Fibroblast of the aortic adventitia (primary cell): ENCODE data around the gene NWD2. TPM values are rescaled to one million over a fixed set of nuclear protein-coding genes. Genes with fewer than 3 reads are reported as not detected.
"Not testable (repeated sequence)": the region's sequence is repeated elsewhere in the genome, so short reads cannot be mapped to it uniquely, and the experiment has no call there.

Experiments
- DNase-seq: peaks from one replicate; pipeline ENCODE4 v3.0.0-alpha.2; 2010; ENCODE audit warnings: low read depth
- H3K4me3 ChIP-seq: 2 replicates; pipeline ENCODE4 v1.5.1; 2011; ENCODE audit warnings: low read depth, mild to moderate bottlenecking, control low read depth, low read length, moderate library complexity
- total RNA-seq: library from RNA; depleted of rRNA; stranded (reverse); fragments of >200 nt; gene quantifications from 2 replicates; pipeline ENCODE4 v1.2.3, GENCODE V29; 2012; ENCODE audit warnings: low replicate concordance
- TF ChIP-seq, protein P1 (sequence below): IDR thresholded peaks from 2 replicates; pipeline ENCODE4 v1.5.1; 2011; ENCODE audit warnings: mild to moderate bottlenecking, low read length, control low read depth, inconsistent platforms; ENCODE audit not compliant: insufficient read depth

The NWD2 gene
- total RNA-seq, 1 donor: not detected

- no peak overlapping the region for H3K4me3 ChIP-seq
- DNase-seq: no peak
- TF ChIP-seq, protein P1, sequence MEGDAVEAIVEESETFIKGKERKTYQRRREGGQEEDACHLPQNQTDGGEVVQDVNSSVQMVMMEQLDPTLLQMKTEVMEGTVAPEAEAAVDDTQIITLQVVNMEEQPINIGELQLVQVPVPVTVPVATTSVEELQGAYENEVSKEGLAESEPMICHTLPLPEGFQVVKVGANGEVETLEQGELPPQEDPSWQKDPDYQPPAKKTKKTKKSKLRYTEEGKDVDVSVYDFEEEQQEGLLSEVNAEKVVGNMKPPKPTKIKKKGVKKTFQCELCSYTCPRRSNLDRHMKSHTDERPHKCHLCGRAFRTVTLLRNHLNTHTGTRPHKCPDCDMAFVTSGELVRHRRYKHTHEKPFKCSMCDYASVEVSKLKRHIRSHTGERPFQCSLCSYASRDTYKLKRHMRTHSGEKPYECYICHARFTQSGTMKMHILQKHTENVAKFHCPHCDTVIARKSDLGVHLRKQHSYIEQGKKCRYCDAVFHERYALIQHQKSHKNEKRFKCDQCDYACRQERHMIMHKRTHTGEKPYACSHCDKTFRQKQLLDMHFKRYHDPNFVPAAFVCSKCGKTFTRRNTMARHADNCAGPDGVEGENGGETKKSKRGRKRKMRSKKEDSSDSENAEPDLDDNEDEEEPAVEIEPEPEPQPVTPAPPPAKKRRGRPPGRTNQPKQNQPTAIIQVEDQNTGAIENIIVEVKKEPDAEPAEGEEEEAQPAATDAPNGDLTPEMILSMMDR: no peak
Measured at GRCh38 chr4:37482236-37482913, 237.8 kb downstream of the NWD2 start.

- DNase-seq: no peak
- H3K4me3 ChIP-seq: no peak overlapping the region
Measured at GRCh38 chr4:37483610-37484009, 239.1 kb downstream of the NWD2 start.

DNA sequence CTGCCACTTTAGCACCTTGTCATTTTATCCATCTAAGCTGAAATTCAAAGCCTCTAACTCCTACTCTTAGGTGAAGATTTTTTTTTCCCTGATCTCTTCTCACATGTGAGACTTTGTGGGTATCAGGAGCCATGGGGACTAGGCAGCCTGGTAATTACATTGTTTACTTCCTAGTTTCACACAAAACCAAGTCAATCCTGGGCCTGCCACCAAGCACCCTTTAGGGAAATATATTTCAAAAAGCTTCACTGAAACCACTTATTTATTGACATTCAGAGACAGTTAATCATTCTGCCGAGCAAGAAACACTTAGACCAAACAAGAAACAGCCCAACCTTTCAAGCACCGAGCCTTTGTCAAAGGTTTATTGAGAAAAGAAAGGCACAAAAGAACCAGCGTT is 241.6 kb downstream of the NWD2 start:
- TF ChIP-seq, protein P1: no peak
- H3K4me3 ChIP-seq: no peak overlapping the region
- no peak for DNase-seq

More at GRCh38 chr4:37483610-37484009, 239.1 kb downstream of the NWD2 start:
- TF ChIP-seq, protein P1: no peak

DNA sequence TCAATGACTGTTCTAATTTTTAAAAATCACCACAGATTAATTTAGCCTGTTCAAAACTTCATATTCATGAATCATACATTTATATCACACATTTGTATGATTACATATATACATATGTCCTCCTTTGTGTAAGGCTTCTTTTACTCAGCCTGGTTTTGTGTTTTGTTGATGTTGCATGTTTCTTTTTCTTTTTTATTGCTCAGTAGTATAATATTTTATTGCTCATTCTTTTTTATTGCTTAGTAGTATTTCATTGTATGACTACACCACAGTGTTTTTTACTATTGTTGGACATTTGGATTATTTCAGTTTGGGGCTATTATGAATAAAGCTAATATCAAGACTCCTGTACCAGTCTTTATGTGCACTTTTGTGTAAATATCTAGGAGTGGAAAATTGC is 243.1 kb downstream of the NWD2 start:
- no peak for DNase-seq
- TF ChIP-seq, protein P1: no peak
- H3K4me3 ChIP-seq: no peak overlapping the region

DNA sequence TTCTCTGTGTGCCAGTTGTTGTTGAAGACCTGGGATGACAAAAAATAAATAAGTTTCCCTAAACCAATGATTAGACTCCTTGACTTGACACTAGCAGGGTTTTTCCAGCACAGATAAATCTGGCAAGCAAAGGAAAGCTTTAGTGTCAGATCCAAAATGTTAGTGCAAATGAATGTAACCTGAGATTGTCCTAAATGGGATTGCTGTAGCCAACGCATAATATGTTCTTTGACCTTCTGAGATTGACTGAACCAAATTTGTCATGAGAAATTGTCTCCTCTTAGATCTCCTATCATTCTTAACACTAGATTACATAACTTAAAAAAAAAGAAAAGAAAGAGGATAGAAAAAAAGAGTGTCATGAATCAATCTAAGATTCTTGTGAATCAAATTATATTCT is 245.2 kb downstream of the NWD2 start:
- H3K4me3 ChIP-seq: no peak overlapping the region
- TF ChIP-seq, protein P1: no peak
- DNase-seq: no peak

GRCh38 chr4:37490391-37491347 is 246.1 kb downstream of the NWD2 start:
- H3K4me3 ChIP-seq: no peak overlapping the region
- no peak for DNase-seq
- TF ChIP-seq, protein P1: no peak

DNA sequence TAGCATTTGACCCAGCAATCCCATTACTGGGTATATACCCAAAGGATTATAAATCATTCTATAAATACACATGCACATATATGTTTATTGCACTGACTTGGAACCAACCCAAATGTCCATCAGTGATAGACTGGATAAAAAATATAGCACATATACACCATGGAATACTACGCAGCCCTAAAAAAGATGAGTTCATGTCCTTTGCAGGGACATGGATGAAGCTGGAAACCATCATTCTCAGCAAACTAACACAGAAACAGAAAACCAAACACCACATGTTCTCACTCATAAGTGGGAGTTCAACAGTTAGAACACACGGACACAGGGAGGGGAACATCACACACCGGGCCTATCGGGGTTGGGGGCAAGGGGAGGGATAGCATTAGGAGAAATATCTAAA is 250.8 kb downstream of the NWD2 start:
- H3K4me3 ChIP-seq, DNase-seq: not testable (repeated sequence)
